NCI-H128 (cell line): ENCODE data around the gene ATAD3A.
"Not testable (repeated sequence)": the region's sequence is repeated elsewhere in the genome, so short reads cannot be mapped to it uniquely, and the experiment has no call there.

Experiments
- DNase-seq: peaks from one replicate; lab custom pipeline; 2025; ENCODE audit not compliant: unreplicated experiment; lab: John Stamatoyannopoulos, UW

ATAD3A gene

DNA sequence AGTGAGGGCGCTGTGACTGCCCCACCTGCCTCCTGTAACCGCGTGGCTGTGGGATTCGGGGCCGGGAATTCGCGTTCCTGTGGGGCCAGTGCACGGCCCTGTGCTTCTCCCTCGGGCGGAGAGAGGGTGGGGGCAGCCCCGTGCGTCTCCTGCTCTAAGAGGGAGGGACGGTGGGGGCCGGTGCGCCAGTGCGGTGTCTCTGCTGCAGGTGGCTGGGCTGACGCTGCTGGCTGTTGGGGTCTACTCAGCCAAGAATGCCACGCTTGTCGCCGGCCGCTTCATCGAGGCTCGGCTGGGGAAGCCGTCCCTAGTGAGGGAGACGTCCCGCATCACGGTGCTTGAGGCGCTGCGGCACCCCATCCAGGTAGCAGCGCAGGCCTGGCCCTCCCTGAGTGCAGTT is 10.6 kb downstream of the ATAD3A start:
- DNase-seq, result not testable (repeated sequence)

DNA sequence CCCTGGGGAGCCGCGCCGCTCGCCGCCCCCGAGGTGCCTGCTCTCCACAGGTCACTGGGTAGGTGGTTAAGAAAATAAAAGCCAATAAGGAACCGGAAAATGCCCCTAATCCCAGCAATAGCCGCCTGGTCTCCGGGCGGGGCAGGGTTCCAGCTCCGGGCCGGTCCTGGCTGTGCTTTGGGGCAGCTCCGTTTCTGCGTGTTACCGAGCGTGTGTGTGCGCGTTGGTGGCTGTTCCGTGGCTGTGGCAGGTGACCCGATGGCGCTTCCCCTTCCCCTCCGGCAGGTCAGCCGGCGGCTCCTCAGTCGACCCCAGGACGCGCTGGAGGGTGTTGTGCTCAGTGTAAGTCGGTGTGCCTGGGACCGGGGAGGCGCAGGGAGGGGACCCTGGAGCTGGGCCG is 11.3 kb downstream of the ATAD3A start:
- not testable (repeated sequence) for DNase-seq

DNA sequence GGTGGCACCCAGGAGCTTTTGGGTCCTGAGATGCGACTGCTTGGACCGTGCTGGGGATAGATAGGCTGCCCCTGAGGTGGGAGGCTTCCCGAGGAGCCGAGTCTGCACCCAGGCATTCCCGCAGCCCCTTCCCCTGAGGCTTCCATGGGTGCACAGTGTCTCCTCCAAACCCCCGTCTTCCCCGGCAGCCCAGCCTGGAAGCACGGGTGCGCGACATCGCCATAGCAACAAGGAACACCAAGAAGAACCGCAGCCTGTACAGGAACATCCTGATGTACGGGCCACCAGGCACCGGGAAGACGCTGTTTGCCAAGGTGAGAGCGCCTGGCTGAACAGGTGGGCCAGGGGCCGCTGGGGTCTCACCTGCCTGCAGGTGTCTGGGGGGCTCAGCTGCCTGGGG is 11.7 kb downstream of the ATAD3A start:
- DNase-seq, result not testable (repeated sequence)

DNA sequence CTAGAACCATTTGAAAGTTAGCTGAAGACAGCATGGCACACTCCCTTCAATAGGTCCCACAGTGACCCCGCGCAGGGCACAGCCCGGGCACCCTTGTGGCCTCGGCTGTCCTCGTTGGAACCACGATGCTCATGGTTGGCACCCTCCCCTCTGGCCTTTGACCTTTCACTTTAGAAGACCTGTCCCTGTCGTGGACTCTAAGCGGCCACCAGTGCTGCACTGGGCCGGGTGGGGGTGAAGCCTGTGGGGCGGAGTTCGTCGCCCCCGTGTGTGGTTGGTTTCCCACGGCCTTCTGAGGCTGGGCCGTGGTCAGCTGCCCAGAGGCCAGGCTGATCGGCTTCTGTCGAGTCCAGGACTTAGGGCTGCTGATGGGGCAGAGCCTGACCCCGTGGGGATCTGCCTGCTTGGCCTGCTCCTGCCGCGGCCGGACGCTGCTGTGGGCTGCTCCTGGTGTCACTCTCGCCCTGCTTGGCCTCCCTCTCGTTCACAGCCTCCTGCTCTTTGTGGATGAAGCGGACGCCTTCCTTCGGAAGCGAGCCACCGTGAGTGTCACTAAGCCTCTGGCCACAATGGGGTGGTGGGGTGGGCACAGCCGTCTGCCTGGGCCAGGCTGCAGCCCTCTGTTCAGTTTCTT is 12.9 kb downstream of the ATAD3A start:
- not testable (repeated sequence) for DNase-seq

DNA sequence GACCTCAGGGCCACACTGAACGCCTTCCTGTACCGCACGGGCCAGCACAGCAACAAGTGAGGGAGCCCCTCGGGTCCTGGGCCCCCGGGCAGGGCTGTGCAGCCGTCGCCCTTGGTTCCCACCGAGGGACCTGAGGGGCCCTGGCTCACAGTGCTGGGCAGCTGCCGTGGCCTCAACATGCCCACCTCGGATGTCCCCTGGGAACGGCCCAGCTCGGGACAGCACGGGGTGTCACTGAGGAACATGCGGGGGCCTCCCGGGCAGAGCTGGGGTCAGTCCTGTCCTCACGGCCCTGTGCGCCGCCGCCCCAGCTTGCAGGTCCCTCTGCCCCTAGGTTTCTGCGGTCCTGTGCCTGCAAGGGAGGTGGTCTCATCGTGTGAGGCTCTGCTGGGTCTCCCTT is 14.5 kb downstream of the ATAD3A start:
- DNase-seq, result not testable (repeated sequence)

DNA sequence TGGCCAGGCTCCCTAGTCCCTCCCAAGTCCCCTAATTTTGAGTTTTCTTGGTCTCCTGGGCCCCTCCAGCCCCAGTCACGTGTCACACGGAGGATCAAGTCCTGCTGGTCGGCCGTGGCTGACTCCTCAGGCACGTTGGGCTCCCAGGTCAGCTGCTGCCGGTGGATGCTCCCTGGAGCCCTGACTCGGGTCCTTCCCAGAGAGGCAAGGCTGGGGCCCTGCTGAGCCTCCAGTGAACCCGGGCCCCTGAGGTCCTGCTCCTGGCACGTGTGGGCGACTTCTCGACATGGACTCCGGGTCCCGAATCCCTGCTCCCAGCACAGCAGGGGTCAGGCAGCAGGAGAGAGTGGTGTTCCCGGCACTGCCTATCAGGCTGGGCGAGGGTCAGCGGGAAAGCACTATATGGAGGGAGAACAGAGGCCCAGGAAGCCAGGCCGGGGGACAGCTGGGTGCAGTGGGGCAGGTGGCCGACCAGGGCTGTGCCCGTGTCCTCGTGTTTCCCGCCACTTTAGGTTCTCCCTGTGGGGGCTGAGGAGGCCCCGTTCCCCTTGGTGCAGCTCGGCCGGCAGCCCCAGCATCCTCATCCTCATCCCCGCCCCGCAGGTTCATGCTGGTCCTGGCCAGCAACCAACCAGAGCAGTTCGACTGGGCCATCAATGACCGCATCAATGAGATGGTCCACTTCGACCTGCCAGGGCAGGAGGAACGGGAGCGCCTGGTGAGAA is 15.3 kb downstream of the ATAD3A start:
- no peak for DNase-seq

DNA sequence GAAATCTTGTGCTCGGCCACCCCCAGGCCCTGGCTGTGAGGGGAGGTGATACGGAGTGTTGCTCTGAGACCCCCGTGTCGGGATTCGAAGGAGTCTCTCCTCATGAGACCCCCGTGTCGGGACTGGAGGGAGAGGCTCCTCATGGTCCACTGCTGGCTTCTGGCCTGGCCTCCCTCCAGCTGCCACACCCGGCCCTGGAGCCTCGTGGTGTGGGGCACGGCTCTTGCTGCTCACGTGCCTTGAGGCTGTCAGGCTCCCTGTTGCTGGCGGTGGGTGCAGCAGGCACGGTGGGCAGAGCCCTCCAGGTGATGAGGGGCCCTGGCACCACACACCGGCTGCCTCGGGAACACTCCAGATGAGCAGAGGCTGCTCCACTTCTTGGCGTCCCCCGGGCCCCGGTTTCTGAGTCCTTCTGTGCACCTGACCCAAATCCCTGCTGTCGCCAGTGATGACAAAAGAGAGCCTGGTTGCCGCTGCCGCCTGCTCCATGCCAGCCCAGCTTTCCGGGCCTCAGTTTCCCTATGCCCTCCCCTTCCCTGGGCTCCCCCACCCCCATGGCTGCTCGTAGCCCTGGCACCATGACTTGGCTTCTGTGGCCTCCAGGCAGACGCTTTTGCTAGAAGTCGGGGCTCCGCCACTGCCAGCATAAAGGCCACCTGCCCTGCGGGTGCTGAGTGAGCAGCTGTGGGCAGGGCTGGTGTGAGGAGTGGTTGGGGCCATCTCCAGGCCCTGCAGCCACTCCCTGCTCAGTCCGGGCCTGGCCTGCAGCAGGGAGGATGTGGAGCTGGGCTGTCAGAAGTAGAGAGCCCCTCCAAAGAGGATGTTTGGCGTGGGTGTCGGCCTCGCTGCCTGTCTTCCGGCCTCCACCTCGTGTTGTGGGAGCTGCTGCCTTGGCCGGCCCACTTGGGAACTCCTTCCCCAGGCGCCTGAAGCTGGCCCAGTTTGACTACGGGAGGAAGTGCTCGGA is 16.6 kb downstream of the ATAD3A start:
- DNase-seq, result no peak

DNA sequence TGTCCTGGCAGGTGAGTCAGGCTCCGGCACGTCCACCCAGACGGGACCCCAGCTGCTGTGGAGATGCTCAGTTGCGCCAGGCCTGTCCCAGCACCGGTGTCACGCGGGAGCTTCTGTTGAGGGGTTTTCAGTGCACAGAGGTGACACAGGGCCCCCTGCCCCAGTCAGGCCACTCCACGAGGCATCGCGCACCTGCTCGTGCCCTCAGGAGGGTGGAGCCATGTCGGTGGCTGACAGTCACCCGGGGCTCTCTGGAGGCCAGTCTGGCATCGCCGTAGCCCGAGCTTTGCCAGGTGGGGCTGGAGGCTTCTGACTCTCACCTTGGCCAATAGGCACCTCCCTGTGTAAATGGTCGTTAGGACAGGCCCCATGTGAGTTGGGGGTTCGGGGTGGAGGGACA is 17.4 kb downstream of the ATAD3A start:
- DNase-seq, result no peak

DNA sequence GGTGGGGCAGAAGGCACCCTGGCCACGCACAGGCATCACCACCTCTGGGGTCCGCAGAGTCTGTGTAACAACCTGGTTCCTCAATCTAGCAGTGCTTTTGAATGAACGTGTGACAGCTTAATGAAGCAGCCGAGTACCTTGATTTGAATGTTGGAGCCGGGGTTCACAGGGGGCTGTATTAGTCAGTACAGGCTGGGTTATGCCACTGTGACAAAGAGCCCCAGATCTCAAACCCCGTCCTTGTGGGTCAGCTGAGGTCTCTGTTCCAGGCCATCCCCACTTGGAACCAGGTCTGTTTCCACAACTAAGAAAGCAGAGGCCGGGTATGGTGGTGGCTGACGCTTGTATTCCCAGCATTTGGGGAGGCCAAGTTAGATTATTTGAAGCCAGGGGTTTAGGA is 18.0 kb downstream of the ATAD3A start:
- no peak for DNase-seq

DNA sequence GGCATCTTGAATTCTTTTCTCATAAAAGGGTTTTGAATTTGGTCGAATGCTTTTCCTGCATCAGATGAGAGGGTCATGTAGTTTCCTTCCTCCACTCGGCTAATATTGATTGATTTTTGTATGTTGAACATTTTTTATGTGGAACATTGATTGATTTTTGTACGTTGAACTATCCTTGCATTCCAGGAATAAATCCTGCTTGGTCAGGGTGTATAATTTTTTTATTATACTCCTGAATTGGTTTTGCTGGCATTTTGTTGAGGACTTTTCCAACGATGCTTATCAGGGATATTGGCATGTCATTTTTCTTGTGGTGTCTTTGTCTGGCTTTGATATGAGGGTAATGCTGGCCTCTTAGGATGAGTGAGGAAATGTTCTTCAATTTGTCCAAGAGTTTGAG is 20.0 kb downstream of the ATAD3A start:
- no peak for DNase-seq

DNA sequence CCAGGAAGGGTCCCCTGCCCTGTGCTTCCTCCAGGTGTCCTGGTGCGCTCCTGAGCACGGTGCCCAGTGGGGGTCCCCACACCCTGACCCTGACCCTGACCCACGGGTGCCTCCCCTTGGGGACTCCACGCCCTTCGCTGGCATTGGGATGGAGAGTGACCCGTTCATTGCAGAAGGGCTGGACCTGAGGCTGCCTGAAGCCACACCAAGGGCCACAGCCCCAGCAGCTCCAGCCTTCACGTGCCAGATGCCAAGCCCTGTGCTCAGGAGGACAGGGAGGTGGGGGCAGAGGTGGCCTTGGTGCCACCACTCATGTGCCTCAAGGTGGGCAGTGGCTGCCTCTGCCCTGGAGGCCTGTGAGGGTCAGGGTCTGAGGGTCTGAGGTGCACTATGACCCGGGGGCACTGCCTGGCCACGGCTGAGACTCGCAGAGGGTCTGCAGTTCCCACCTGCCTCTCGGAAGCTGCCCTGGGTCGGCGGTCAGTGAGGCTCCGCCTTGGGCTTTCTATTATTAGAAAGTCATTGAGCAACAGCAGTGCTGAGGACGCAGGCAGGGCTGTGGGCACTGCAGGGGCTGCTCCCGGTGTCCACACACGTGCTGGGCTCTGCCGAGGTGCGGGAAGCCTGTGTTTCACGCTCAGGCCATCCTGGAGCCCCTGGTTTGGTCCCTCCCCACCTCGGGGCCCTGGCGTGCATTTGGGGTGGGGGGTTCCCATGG is 21.4 kb downstream of the ATAD3A start:
- DNase-seq, result not testable (repeated sequence)

DNA sequence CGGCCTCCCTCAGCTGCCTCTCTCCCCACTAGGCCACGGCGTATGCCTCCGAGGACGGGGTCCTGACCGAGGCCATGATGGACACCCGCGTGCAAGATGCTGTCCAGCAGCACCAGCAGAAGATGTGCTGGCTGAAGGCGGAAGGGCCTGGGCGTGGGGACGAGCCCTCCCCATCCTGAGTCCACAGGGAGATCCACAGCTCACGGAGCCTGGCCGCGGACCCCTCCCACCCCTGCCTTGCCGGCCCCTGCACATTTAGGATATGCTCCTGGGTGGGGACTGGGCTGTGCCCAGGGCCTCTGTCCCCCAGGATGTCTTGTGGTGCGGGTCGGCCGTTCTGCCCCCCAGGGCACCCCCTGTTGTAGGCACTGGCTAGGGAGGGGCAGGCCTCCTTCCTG is 21.9 kb downstream of the ATAD3A start:
- not testable (repeated sequence) for DNase-seq

DNA sequence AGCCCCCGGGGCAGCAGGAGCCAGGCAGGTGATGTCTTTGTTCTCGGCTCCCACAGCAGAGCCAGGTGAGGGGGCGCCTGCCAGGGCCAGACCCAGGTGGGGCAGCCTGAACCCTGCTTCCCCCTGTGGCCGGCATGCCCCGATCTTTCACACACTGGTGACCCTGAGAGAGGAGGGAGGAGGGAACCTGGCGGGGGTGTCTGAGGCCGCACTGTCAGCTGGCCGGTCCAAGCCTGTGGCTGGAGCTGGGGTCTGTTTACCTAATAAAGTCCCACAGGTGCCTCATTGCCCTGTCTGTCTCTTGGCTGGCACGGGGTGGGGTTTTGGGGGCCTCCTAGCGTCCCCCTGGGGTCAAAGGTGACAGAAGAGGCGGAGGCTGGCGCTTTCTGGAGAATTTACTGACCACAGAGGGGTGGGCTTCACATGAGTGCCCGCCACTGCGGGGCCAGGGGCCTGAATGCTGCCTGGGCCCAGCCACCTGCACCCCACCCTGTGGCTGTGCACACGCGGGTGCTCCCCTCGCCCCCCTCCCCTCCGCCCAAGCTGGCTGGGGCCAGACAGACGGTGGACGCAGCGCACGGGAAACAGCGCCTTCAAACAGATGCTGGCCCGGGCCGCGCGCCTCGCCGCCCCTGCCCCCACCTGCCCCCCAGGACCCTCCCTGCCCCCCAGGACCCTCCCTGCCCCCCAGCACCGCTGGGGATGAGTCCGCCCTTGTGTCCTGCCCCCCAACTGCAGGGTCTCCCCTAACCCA is 22.6 kb downstream of the ATAD3A start:
- no peak for DNase-seq

DNA sequence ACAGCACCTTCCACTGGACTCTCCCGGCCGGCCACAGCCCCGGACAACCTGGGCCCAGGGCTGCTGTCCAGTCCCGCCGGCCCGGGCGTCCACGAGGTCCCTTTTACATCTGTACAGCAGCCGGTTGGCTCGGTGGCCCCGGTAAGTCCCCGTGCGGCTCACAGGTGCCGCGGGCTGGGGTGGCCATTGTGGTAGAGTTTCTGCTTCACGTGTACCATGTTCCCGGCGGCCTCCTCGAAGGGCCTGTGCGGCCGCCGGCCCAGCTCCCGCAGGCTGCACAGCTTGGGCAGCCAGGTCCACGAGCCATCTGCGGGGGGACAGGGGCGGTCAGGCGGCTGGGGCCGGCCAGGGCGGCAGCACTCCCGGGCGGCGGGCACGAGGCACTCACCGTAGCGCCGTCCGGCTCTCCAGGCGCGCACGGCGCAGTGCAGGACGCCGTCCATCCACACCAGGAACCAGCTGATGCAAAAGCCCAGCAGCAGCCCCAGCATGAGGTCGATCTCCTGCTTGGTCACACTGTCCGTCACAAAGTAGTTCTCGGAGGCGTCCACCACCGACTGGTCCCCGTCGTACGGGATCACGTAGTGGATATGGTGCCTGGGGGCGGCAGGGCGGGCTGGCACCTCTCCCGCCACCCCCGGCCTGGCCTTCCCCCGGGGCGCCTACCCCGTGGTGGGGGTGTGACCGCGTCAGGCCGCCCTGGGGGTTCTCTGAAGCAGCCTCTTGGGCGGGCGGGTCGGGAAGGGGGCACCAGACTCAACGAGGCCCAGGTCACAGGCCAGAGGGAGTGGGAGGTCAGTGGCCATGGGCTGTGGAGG is 23.4 kb downstream of the ATAD3A start:
- DNase-seq, result no peak

DNA sequence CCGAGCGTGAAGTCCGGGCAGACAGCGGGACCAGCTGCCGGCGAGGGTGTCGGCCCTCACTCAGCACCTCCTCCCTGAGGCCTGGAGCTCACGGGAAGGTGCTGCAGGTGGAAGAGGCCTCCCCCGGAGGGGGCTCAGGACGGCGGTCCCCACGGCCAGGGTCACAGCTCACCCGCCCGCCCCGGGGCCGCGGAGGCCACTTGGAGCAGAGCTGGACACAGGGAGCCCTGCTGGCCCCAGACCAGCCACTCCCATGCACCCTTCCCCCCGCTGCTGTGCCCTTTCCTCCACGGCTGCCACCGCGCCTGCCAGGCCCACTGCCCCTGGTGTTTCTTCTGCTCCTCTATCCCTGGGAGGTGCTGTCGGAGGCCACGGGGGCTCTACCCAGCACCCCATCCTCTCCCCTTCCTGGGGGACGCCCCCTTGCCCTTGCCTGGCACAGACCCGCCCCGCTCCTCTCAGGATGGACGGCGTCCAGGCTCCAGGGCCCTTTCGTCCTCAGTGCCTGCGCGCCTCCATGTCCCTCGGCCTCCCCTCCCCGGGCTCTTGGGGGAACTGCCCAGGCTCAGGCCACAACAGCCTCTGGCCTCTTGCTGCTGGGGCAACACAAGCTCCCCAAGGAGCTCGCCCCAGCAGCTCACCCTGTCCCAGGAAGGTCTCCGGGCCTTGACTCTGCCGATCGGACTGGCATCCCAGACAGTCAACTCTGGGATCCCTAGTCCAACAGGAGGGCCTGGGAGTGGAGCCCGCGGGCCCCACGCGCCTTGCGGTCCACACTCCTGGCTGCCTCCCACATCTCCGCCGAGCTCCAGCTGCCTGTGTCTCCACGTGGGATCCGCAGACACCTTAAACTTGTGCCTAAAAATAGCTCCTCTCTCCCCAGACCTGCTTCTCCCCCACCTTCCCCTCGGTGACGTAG is 24.3 kb downstream of the ATAD3A start:
- no peak for DNase-seq

DNA sequence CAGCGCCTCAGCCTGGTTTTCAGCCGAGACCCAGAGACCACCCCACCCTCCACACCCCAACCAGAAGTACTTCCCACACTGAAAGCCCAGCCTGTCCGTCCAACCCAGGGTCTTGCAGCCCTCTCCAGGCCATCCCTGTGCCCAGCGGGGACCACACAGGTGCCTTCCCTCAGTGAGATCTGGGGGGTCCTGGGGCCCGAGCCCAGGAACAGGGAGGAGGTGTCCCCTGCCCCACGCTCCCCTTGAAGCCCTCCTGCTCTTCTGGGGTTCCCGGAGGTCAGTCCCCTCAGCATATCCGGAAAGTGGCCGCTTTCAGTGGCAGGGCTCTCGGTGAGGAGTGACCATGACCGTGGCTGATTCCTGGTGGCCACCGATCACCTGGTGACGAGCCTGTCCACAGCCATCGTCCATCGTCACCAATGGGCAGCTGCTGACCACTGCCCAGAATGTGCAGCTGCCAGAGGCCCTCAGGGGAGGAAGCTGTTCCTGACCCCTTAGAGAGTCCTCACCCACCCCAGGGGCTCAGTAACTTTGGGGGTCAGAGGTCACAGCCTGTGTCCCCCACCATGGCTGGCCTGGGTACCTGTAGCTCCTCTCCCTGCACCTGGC is 25.1 kb downstream of the ATAD3A start:
- no peak for DNase-seq

DNA sequence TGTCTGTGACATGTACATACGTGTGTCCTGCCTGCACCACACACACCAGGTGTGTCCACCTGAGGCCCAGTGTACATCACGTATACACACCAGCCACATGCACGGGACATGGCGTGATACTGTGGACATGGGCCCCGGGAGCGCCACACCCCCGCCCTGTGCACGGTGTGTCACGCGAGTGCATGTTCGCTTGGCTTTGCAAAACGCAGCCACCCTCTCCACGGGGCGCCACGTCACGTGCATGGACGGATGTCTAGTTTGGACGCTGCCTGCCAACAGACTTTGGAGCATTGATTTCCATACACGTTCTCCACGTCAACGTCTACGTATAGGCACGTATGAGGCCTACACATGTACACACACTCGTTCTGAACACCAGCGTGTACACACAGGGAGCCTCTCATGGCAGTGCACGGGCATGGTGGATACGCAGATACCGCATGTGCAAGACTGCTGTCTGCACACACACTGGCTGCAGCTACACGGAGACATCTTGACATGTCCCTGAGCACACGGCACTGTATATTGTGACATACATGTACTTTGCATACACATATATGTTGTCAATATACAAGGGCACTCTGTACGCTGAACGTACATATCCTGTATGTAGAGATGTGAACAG is 25.8 kb downstream of the ATAD3A start:
- no peak for DNase-seq

DNA sequence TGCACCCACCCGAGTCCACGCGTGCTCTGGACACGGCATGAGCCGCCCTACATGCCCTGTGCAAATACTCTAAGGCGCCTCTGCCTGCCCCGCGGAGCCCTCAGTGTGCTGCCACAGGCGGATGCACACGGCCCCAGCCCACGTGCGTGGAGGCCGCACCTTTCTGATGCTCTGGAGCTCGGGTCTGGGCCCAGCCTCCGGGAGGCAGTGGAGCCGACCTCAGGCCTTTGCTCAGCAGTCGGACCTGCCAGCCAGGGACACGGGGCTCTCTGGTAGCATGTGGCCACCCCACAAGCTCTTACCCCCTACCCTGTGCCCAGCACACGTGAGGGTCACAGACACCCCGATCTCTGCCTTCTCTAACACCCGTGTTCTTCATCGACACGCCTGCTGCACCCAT is 26.4 kb downstream of the ATAD3A start:
- DNase-seq, result no peak
